ENCODE results near the gene GRM1. TPM values are rescaled to one million over a fixed set of nuclear protein-coding genes. Genes with fewer than 3 reads are reported as not detected.

Gene GRM1
- total and polyA plus RNA-seq, 2 donors (not counting 3 experiments of a cell fraction or from before 2014, with no cell fraction given): 0.07 TPM; not detected in 1

- Histone ChIP-seq H3K9me3 (replicated peaks; ENCODE audit: control insufficient read depth, insufficient read depth, low read length) (no peaks in the 10 kb centered on the region), H3K4me1 (ENCODE audit: control insufficient read depth, extremely low read depth, insufficient read depth, low read length) (no peaks in the 10 kb centered on the region), H4K20me1 (replicated peaks; ENCODE audit: control insufficient read depth, extremely low read depth, insufficient read depth, low read length) (no peaks in the 10 kb centered on the region), H3K4me2 (ENCODE audit: insufficient read depth, low read length) (no peak overlapping the region), H3K79me2 (ENCODE audit: control insufficient read depth, insufficient read depth, low read length) (no peaks in the 10 kb centered on the region), H3K9me1 (replicated peaks; ENCODE audit: control insufficient read depth, extremely low read depth, insufficient read depth, low read length) (no peaks in the 10 kb centered on the region), H3K36me3 (ENCODE audit: control insufficient read depth in 2 of 2, extremely low read depth in 1 of 2, insufficient read depth in 2 of 2, low read length in 2 of 2) (no peaks in the 10 kb centered on the region), H3K27me3 (ENCODE audit: control insufficient read depth in 2 of 2, insufficient read depth in 2 of 2, low read length in 2 of 2) (no peaks in the 10 kb centered on the region), H3K9ac (replicated peaks; ENCODE audit: extremely low read depth, insufficient read depth, low read length) (no peak overlapping the region), H3K27ac (ENCODE audit: insufficient read depth, low read depth, low read length) (no peak overlapping the region), H3K4me3 (replicated peaks in 1 of 3; ENCODE audit: insufficient read depth in 1 of 3, low read depth in 1 of 3, low read length in 3 of 3) (no peak overlapping the region), H2AFZ (ENCODE audit: low read depth, low read length) (no peak overlapping the region)
- dilution Hi-C loops (cut with MboI; ENCODE audit: extremely low pct_ligation_motif_present, low sequenced_read_pairs) (no loop called here), intact Hi-C loops (cut with micrococcal nuclease) (no loop called here)
- ChIA-PET CTCF (no interaction called here), POLR2A (no interaction called here)
- TF ChIP-seq FOS (IDR thresholded peaks at IDR 0.05; ENCODE audit: borderline replicate concordance, insufficient read depth, low read length): no peak
- TF ChIP-seq CTCF (IDR thresholded peaks at IDR 0.05; ENCODE audit: extremely low read depth in 1 of 2, insufficient read depth in 1 of 2, low read depth in 1 of 2, low read length in 2 of 2): no peak
- no peak for TF ChIP-seq EZH2 (IDR thresholded peaks at IDR 0.05; ENCODE audit: borderline replicate concordance, low read depth, low read length, severe bottlenecking)
- TF ChIP-seq JUN (IDR thresholded peaks at IDR 0.05; ENCODE audit: borderline replicate concordance, insufficient read depth, insufficient read length, low read depth): no peak
- TF ChIP-seq MAX (IDR thresholded peaks at IDR 0.05; ENCODE audit: insufficient read depth, insufficient read length): no peak
- TF ChIP-seq POLR2AphosphoS5 (IDR thresholded peaks at IDR 0.05; ENCODE audit: insufficient read depth, low read depth, low read length): no peak
- no peak for TF ChIP-seq POLR2A (IDR thresholded peaks at IDR 0.05; ENCODE audit: low read depth, low read length)
- TF ChIP-seq MYC (IDR thresholded peaks at IDR 0.05; ENCODE audit: low read depth, low read length): no peak
- FAIRE-seq: no peak
- no peak for DNase-seq (ENCODE audit: low read depth, low spot score)
- BruUV-seq (replicated peaks): no TSS peak
Measured at GRCh38 chr6:146127447-146128215, 98.8 kb downstream of the GRM1 start.

Data from endothelial cell of umbilical vein (primary cell).